ENCODE results near the gene ZNF512. TPM values are rescaled to one million over a fixed set of nuclear protein-coding genes. Genes with fewer than 3 reads are reported as not detected.

ZNF512 gene
- total RNA-seq, 1 experiment from 2014 or later: 34.2 TPM

- peaks cover 62% of the 10 kb centered on the region for H3K36me3 Mint-ChIP-seq
- no peaks in the 10 kb centered on the region for H3K27me3 Mint-ChIP-seq (ENCODE audit: low read depth)
- TF ChIP-seq ZNF396 (CRISPR knock-in tag; IDR thresholded peaks at IDR 0.05; ENCODE audit: borderline replicate concordance): no peak
- no peak for TF ChIP-seq MLX (CRISPR knock-in tag; IDR thresholded peaks at IDR 0.05)
- TF ChIP-seq E2F1 (CRISPR knock-in tag; IDR thresholded peaks at IDR 0.05): no peak
- no peak for TF ChIP-seq ZBTB21 (CRISPR knock-in tag; IDR thresholded peaks at IDR 0.05; ENCODE audit: borderline replicate concordance)
- no peak for TF ChIP-seq FOXP4 (CRISPR knock-in tag; IDR thresholded peaks at IDR 0.05)
- TF ChIP-seq KAT7 (CRISPR knock-in tag; IDR thresholded peaks at IDR 0.05; ENCODE audit: borderline replicate concordance): no peak
- no peak for TF ChIP-seq RORB (CRISPR knock-in tag; IDR thresholded peaks at IDR 0.05)
- TF ChIP-seq, protein P1, sequence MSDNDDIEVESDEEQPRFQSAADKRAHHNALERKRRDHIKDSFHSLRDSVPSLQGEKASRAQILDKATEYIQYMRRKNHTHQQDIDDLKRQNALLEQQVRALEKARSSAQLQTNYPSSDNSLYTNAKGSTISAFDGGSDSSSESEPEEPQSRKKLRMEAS (CRISPR knock-in tag; IDR thresholded peaks at IDR 0.05): no peak
- no peak for TF ChIP-seq EMX1 (CRISPR knock-in tag; IDR thresholded peaks at IDR 0.05)
- TF ChIP-seq NFATC4 (CRISPR knock-in tag; IDR thresholded peaks at IDR 0.05): no peak
- no peak for TF ChIP-seq TEAD4 (CRISPR knock-in tag; IDR thresholded peaks at IDR 0.05)
- TF ChIP-seq ZNF317 (CRISPR knock-in tag; IDR thresholded peaks at IDR 0.05; ENCODE audit: borderline replicate concordance, low read depth): no peak
- TF ChIP-seq, protein P2, sequence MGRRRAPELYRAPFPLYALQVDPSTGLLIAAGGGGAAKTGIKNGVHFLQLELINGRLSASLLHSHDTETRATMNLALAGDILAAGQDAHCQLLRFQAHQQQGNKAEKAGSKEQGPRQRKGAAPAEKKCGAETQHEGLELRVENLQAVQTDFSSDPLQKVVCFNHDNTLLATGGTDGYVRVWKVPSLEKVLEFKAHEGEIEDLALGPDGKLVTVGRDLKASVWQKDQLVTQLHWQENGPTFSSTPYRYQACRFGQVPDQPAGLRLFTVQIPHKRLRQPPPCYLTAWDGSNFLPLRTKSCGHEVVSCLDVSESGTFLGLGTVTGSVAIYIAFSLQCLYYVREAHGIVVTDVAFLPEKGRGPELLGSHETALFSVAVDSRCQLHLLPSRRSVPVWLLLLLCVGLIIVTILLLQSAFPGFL (CRISPR knock-in tag; IDR thresholded peaks at IDR 0.05; ENCODE audit: borderline replicate concordance): no peak
- TF ChIP-seq SP1 (CRISPR knock-in tag; conservative IDR thresholded peaks at IDR 0.05): no peak
- TF ChIP-seq HMGXB4 (CRISPR knock-in tag; IDR thresholded peaks at IDR 0.05): no peak
- TF ChIP-seq, protein P3, sequence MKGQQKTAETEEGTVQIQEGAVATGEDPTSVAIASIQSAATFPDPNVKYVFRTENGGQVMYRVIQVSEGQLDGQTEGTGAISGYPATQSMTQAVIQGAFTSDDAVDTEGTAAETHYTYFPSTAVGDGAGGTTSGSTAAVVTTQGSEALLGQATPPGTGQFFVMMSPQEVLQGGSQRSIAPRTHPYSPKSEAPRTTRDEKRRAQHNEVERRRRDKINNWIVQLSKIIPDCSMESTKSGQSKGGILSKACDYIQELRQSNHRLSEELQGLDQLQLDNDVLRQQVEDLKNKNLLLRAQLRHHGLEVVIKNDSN (CRISPR knock-in tag; IDR thresholded peaks at IDR 0.05): no peak
- TF ChIP-seq MYBL2 (CRISPR knock-in tag; IDR thresholded peaks at IDR 0.05): no peak
- TF ChIP-seq, protein P4, sequence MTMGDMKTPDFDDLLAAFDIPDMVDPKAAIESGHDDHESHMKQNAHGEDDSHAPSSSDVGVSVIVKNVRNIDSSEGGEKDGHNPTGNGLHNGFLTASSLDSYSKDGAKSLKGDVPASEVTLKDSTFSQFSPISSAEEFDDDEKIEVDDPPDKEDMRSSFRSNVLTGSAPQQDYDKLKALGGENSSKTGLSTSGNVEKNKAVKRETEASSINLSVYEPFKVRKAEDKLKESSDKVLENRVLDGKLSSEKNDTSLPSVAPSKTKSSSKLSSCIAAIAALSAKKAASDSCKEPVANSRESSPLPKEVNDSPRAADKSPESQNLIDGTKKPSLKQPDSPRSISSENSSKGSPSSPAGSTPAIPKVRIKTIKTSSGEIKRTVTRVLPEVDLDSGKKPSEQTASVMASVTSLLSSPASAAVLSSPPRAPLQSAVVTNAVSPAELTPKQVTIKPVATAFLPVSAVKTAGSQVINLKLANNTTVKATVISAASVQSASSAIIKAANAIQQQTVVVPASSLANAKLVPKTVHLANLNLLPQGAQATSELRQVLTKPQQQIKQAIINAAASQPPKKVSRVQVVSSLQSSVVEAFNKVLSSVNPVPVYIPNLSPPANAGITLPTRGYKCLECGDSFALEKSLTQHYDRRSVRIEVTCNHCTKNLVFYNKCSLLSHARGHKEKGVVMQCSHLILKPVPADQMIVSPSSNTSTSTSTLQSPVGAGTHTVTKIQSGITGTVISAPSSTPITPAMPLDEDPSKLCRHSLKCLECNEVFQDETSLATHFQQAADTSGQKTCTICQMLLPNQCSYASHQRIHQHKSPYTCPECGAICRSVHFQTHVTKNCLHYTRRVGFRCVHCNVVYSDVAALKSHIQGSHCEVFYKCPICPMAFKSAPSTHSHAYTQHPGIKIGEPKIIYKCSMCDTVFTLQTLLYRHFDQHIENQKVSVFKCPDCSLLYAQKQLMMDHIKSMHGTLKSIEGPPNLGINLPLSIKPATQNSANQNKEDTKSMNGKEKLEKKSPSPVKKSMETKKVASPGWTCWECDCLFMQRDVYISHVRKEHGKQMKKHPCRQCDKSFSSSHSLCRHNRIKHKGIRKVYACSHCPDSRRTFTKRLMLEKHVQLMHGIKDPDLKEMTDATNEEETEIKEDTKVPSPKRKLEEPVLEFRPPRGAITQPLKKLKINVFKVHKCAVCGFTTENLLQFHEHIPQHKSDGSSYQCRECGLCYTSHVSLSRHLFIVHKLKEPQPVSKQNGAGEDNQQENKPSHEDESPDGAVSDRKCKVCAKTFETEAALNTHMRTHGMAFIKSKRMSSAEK (CRISPR knock-in tag; IDR thresholded peaks at IDR 0.05; ENCODE audit: borderline replicate concordance): no peak
- TF ChIP-seq ZNF416 (CRISPR knock-in tag; IDR thresholded peaks at IDR 0.05): no peak
- no peak for TF ChIP-seq GRHL2 (CRISPR knock-in tag; IDR thresholded peaks at IDR 0.05; ENCODE audit: insufficient replicate concordance, severe bottlenecking)
- DNase-seq (ENCODE audit: low spot score) (no peak), ATAC-seq (no peak)
- POLR2A ChIA-PET: no interaction called here
- no peaks in the 10 kb centered on the region; the same call in 1 of the 2 replicates for H3K4me1 Mint-ChIP-seq
- CTCF ChIA-PET: no interaction called here
- H3K27ac Mint-ChIP-seq: no peak overlapping the region
- H3K9me3 Mint-ChIP-seq: no peaks in the 10 kb centered on the region
- H3K4me3 Mint-ChIP-seq: no peak overlapping the region
Observed at GRCh38 chr2:27651056-27651455, 68.2 kb downstream of the ZNF512 start.

Data from WTC11 (cell line).